Stimulated activated CD8-positive, alpha-beta memory T cell treated with anti-CD3 and anti-CD28 coated beads, Interleukin-12 subunit alpha, Interleukin-12 subunit beta, amount 100 ng/mL, for 24 hours (primary cell): ENCODE data around the gene CALCOCO1.

Experiments used
- DNase-seq: peaks from one replicate; pipeline ENCODE4 v3.0.0-alpha.2; 2020; ENCODE audit errors: extremely low read depth

The CALCOCO1 gene

DNA sequence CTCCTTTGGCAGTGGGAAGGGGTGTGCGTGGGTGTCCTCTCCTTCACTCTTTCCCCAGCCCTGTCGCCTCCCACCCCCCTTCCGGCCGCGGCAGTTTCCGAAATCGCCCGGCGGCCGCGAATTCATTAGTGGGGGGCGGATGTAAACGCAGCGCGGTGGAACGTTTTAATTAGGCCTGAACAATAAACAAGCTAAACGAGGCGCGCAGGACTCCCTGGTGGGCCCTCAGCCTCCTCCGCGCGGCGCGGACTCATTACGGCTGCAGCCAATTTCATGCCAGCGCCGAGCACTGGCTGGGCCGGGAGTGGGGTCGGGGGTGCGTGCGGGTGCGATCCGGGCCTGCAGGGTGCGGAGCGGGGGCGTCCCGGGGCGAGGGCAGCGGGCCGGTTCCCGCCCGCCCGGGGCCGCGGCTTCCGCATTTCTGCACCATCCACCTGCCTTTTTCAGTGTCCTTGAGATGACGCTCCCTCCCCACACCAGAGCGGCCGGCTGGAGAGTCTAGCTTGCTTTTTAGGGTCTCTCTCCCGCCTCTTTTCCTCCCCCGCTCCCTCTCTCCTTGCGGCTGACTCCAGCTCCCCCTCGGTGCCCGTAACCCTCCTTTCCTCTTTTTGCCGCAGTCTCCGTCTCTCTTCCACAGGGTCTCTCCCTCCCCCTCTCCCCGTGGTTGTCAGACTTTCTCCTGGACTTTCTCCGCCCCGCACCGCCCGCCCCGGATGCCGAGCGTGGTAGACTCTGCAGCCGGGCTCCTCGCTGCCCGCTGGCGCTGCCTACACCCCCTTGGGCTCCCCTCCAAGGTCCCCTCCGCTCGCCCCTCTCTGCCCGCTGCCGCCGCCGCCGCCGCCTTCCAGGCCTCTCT, 24.3 kb upstream of the CALCOCO1 start, which contains the start of gene CISTR:
Gene CISTR, minus strand, starts transcription at position 644 of the 856 bp plus-strand sequence.
- DNase-seq: no peak

DNA sequence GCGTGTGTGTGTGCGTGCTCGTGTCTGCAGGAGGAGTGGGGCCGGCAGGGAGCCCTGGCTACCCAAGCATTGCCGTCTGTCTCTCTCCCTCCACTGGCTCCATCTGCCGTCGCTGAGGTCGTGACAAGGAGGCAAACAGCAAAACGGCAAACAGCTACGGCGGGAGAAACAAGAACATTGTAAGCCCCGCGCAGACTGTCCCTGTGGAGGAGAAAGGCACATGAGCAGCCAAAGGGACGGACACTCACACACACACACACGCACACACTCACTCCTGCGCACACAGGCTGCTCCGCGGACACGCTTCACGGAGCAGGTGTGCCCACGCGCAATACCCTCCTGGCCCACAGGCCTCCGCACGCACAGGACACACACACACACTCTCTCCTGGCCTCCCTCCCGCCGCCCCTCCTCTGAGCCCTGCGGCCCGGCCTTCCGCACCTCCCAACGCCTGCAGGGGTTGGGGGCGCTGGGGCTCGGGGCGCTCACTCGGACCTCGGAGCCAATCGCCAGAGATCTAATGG, 23.6 kb upstream of the CALCOCO1 start:
- no peak for DNase-seq

- DNase-seq: no peak
Measured at GRCh38 chr12:53749986-53750811, 22.9 kb upstream of the CALCOCO1 start.

DNA sequence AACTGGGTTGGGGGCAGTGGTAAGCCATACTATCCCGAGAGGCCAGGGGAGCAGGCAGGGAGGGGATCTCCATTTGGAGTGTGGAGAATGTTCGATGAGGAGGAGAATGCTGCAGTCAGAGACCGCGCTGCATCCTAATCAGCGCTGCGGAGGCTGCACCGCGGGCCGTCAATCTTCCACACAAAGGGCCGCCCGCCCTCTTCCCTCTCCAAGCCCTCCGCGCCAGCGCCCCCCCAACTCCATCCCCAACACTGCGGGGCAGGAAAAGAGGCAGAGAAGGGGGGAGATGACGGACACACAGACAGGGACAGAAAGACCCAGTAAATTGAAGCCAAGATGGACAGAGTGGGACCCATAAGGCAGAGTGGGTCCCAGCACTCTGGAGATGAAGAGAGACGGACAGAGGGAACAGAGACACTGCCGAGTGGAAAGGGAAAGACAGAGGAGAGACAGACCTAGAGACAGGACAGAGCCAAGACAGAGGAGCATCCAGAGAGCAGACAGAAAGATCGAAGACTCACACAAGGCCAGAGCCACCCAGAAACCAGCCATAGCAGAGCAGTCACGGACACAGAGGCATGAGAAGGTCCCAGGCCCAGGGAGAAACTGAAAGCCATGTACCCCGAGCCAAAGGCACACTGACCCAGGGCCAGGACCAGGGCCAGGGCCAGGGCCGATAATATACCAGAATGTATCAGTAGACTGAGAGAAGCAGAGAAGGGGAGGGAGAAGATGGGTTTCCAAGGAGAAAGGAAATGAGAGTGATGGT, 21.0 kb upstream of the CALCOCO1 start:
- no peak for DNase-seq

- DNase-seq: no peak
Measured at GRCh38 chr12:53747095-53747494, 19.8 kb upstream of the CALCOCO1 start.

DNA sequence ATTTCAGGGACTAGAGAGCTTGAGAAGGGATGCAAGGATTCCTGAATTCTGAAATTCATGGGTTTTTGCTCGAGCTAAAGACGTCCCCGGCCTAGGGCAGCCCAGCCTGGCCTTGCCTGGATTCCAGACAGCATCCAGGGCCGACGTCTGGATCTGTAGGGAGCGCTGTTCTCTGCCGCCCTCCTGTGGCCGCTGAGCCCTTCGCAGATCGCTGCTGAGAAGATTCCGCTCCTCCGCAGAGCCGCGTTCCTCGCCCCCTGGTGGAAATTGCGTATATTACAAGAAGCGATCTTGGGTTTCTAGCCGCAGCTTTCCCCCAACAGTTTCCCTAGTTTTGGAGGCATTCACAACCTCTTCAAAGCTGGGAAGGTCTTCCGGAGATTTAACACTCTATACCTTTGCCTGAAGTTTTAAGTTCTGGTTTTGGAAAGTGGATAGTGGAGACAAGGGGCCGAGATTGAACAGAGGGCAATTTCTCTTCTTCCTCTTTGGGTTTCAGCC, 19.4 kb upstream of the CALCOCO1 start:
- DNase-seq: peak; percentile 63

DNA sequence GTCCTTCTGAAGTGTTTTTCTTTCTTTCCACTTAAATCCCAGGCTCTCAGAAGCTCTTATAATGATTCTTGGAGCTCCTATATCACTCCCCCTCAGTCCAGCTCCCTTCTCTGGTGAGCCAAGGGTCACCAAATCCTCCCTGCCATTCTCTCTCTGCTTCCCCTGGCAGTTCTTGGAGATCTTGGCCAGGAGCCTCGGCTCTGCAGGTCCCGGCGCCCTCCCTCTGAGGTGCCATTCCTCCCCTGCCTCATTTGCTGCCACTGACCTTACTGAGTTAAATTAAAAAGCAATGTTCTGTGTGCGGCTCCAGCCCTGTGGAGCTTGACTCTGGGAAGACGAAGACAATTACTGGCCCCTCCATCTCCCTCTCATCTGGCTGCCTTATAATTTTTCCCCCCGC, 17.5 kb upstream of the CALCOCO1 start:
- DNase-seq: no peak

DNA sequence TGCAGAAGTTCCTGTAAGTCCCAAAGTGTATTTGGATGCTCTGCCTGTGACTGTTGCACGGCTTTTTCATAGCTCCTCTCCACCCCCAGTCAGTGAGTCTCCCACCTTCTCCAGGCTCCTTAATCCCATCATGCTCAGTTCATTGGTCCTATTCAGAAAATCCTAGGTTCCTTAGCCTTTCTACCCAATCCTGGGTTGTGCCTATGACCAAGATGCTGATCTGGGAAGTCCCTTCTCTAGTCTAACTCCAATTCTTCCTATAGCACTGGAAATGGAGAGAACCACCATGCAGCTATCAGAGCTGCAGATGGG, 16.8 kb upstream of the CALCOCO1 start:
- no peak for DNase-seq

- no peak for DNase-seq
Measured at GRCh38 chr12:53743266-53744129, 16.2 kb upstream of the CALCOCO1 start.

GRCh38 chr12:53740130-53740491, 12.9 kb upstream of the CALCOCO1 start:
- DNase-seq: no peak

- no peak for DNase-seq
Measured at GRCh38 chr12:53739214-53740129, 12.2 kb upstream of the CALCOCO1 start.

- no peak for DNase-seq
Measured at GRCh38 chr12:53738406-53739213, 11.4 kb upstream of the CALCOCO1 start.

DNA sequence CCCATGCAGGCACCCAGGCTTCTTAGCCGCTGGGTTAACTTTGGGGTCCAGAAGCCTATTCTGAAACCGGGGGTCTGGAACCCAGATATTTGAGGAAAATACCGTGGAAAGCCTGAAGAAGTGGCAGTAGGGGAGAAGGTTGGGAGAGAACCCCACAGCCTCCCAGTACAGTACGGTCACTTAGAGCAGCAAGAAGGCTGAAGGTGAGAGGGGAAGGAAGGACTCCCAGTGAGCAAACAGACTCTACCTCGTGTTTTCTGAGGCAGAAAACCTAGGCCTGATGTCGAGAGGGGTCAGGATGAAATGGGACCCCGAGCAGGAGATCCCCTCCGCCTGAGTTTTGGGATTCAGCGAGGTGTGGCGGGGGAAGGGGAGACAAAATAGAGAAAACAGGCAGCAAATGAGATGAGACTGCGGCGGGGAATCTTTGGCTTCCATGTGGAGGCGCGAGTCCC, 10.7 kb upstream of the CALCOCO1 start:
- no peak for DNase-seq

DNA sequence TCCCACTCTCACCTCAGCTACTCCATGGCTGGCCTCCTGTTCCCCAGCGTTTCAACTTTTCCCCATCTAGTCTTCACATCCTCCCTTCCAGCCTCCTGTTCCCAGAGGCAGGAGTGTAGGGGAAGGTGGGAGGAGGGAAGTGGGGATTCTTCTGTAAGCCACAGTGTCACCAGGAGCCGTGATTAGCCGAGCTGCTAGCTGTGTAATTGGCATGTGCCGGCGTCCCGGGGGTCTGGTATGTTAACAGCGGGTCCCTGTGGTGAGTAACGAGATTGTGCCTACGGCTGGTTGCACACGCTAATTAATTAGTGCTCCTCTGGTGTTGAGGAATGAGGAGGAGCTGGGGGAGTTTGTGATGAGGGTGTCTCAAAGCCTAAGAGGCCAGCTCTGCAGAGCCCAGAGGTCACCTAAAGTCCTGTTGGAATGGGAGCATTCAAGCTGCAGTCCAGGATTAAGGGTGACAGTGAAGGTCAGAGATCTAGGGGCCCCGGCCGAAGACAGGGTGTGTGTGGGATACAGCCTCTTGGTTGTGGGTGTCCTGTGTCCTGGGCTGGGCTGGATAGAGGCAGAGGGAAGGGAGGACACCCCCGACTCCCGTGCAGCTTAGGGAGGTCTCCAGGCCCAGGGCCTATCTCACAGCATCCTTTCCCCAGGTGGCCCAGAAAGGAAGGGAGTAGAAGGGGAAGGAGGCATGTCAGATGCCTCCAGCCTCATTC, 10.0 kb upstream of the CALCOCO1 start:
- DNase-seq: no peak

GRCh38 chr12:53736592-53736991, 9.3 kb upstream of the CALCOCO1 start:
- no peak for DNase-seq

- DNase-seq: no peak
Measured at GRCh38 chr12:53735556-53735955, 8.3 kb upstream of the CALCOCO1 start.

- no peak for DNase-seq
Measured at GRCh38 chr12:53734425-53734824, 7.2 kb upstream of the CALCOCO1 start.

- DNase-seq: no peak
Measured at GRCh38 chr12:53733807-53734200, 6.6 kb upstream of the CALCOCO1 start.
